H1 (cell line): ENCODE measurements around the gene GGT6. TPM values are rescaled to one million over a fixed set of nuclear protein-coding genes. Genes with fewer than 3 reads are reported as not detected.

ENCODE experiments used
- CTCF ChIA-PET: fragments of 300-600 bp; sonication (Branson Sonifier 250); formaldehyde crosslinking; loops from one replicate; lab custom pipeline; 2021; ENCODE audit not compliant: partially characterized antibody; lab: Charles Lee
- POLR2A ChIA-PET: fragments of 300-600 bp; sonication (Branson Sonifier 250); formaldehyde crosslinking; loops from one replicate; lab custom pipeline; 2021; ENCODE audit warnings: inconsistent platforms; ENCODE audit not compliant: partially characterized antibody; lab: Charles Lee
- DNase-seq, 2 experiments: peaks; one replicate each; pipeline versions ENCODE4 v3.0.0 to v3.0.0-alpha.2; 2010 to 2022; ENCODE audit warnings: low spot score in 2 of 2, low read depth in 1 of 2, mixed read lengths in 1 of 2
- FAIRE-seq: peaks from 2 replicates; lab custom pipeline; 2011; peaks lifted over from hg19 to GRCh38; lab: Jason Lieb, UNC
- H2AFZ ChIP-seq: 2 replicates; pipeline ENCODE4 v1.8.1; 2012; ENCODE audit warnings: low read length, inconsistent platforms
- H2AK5ac ChIP-seq: 2 replicates; pipeline ENCODE4 v1.6.1; 2013; ENCODE audit warnings: low read depth, low read length
- H2BK120ac ChIP-seq: replicated peaks from 2 replicates; pipeline ENCODE3; 2013; ENCODE audit warnings: low read depth, low read length, inconsistent platforms
- H2BK12ac ChIP-seq: 2 replicates; pipeline ENCODE4 v1.6.1; 2013; ENCODE audit warnings: low read depth, low read length
- H2BK15ac ChIP-seq: 2 replicates; pipeline ENCODE4 v1.6.1; 2013; ENCODE audit warnings: low read length
- H2BK20ac ChIP-seq: 2 replicates; pipeline ENCODE4 v1.6.1; 2013; ENCODE audit warnings: low read length
- H2BK5ac ChIP-seq: 2 replicates; pipeline ENCODE4 v1.6.1; 2013; ENCODE audit warnings: low read depth, low read length
- H3K14ac ChIP-seq: 2 replicates; pipeline ENCODE4 v1.6.1; 2013; ENCODE audit warnings: inconsistent platforms; ENCODE audit not compliant: insufficient read length
- H3K18ac ChIP-seq: 2 replicates; pipeline ENCODE4 v1.6.1; 2013; ENCODE audit warnings: low read length; ENCODE audit errors: extremely low read depth
- H3K23ac ChIP-seq: 2 replicates; pipeline ENCODE4 v1.6.1; 2013; ENCODE audit warnings: inconsistent platforms; ENCODE audit not compliant: insufficient read length
- H3K23me2 ChIP-seq: 2 replicates; pipeline ENCODE4 v1.6.1; 2013; ENCODE audit warnings: low read depth, low read length
- H3K27ac ChIP-seq: 2 replicates; pipeline ENCODE4 v1.6.1; 2011; ENCODE audit warnings: low read depth, low read length, inconsistent platforms
- H3K27me3 ChIP-seq, 4 experiments: replicated peaks in 1 of 4; 1 replicate in 1 of 4; 2 replicates in 3 of 4; pipeline versions ENCODE4 v1.6.1 to v1.8.1; 2011 to 2013; ENCODE audit warnings: low read length in 3 of 4, mild to moderate bottlenecking in 3 of 4, inconsistent platforms in 2 of 4, mixed read lengths in 2 of 4, moderate library complexity in 1 of 4; ENCODE audit not compliant: control insufficient read depth in 3 of 4, insufficient read depth in 3 of 4; ENCODE audit errors: extremely low read depth in 1 of 4
- H3K36me3 ChIP-seq, 4 experiments: 2 replicates each; pipeline versions ENCODE4 v1.6.1 to v1.8.1; 2011 to 2013; ENCODE audit warnings: mild to moderate bottlenecking in 4 of 4, low read length in 3 of 4, moderate library complexity in 2 of 4, control low read depth in 1 of 4, inconsistent platforms in 1 of 4; ENCODE audit not compliant: insufficient read depth in 4 of 4, control insufficient read depth in 2 of 4
- H3K4ac ChIP-seq: replicated peaks from 2 replicates; pipeline ENCODE3; 2013; ENCODE audit warnings: low read length, low read depth, mixed read lengths, inconsistent platforms; ENCODE audit not compliant: insufficient read length
- H3K4me1 ChIP-seq, 4 experiments: replicated peaks in 1 of 4; 1 replicate in 1 of 4; 2 replicates in 3 of 4; pipeline versions ENCODE4 v1.6.1 to v1.8.1; 2011 to 2013; ENCODE audit warnings: low read length in 3 of 4, inconsistent platforms in 2 of 4, mixed read lengths in 1 of 4; ENCODE audit not compliant: insufficient read depth in 4 of 4, control insufficient read depth in 3 of 4
- H3K4me2 ChIP-seq, 2 experiments: 2 replicates each; pipeline versions ENCODE4 v1.6.1 to v1.8.1; 2011 to 2013; ENCODE audit warnings: low read depth in 2 of 2, low read length in 2 of 2, control low read depth in 1 of 2, inconsistent platforms in 1 of 2, mild to moderate bottlenecking in 1 of 2; ENCODE audit not compliant: insufficient read depth in 1 of 2
- H3K4me3 ChIP-seq, 4 experiments: fragments of 200-600, 300-600 bp in 1 of 4; sonication (generic), shearing (Covaris generic), sonication (Bioruptor Twin) in 1 of 4; 2 replicates each; pipeline versions ENCODE4 v1.5.1 to v1.8.1; 2011 to 2016; ENCODE audit warnings: low read length in 4 of 4, low read depth in 3 of 4, control low read depth in 2 of 4, inconsistent platforms in 2 of 4, mild to moderate bottlenecking in 2 of 4, mixed read lengths in 1 of 4, moderate library complexity in 1 of 4; ENCODE audit not compliant: insufficient read depth in 2 of 4; ENCODE audit errors: extremely low read depth in 1 of 4
- H3K56ac ChIP-seq: replicated peaks from 2 replicates; pipeline ENCODE3; 2013; ENCODE audit warnings: low read depth, mild to moderate bottlenecking, mixed read lengths, low read length, inconsistent platforms; ENCODE audit not compliant: insufficient read length
- H3K79me1 ChIP-seq: 2 replicates; pipeline ENCODE4 v1.6.1; 2013; ENCODE audit warnings: low read depth, low read length, control low read depth
- H3K79me2 ChIP-seq, 2 experiments: 2 replicates each; pipeline versions ENCODE4 v1.6.1 to v1.8.1; 2012 to 2013; ENCODE audit warnings: low read length in 2 of 2, mild to moderate bottlenecking in 2 of 2, inconsistent platforms in 1 of 2; ENCODE audit not compliant: insufficient read depth in 2 of 2, control insufficient read depth in 1 of 2
- H3K9ac ChIP-seq, 4 experiments: replicated peaks in 1 of 4; 1 replicate in 1 of 4; 2 replicates in 3 of 4; pipeline versions ENCODE4 v1.6.1 to v1.8.1; 2011 to 2013; ENCODE audit warnings: low read depth in 3 of 4, low read length in 3 of 4, control low read depth in 2 of 4, mild to moderate bottlenecking in 2 of 4, moderate library complexity in 2 of 4, inconsistent platforms in 1 of 4; ENCODE audit errors: extremely low read depth in 1 of 4
- H3K9me3 ChIP-seq, 2 experiments: 2 replicates each; pipeline versions ENCODE4 v1.6.1 to v1.8.1; 2012 to 2013; ENCODE audit warnings: mild to moderate bottlenecking in 2 of 2, moderate library complexity in 2 of 2, control low read depth in 1 of 2, inconsistent platforms in 1 of 2, low read depth in 1 of 2, low read length in 1 of 2, mixed read lengths in 1 of 2; ENCODE audit not compliant: insufficient read depth in 2 of 2
- H4K20me1 ChIP-seq, 2 experiments: replicated peaks in 1 of 2; 2 replicates each; pipeline versions ENCODE3 to v1.8.1; 2011 to 2013; ENCODE audit warnings: inconsistent platforms in 2 of 2, low read length in 2 of 2, mild to moderate bottlenecking in 1 of 2; ENCODE audit not compliant: insufficient read depth in 2 of 2, control insufficient read depth in 1 of 2
- H4K5ac ChIP-seq: 2 replicates; pipeline ENCODE4 v1.6.1; 2013; ENCODE audit warnings: low read length, low read depth, mixed read lengths, inconsistent platforms; ENCODE audit not compliant: insufficient read length
- H4K8ac ChIP-seq: 2 replicates; pipeline ENCODE4 v1.8.0; 2013; ENCODE audit warnings: mild to moderate bottlenecking, moderate library complexity, low read length, inconsistent platforms; ENCODE audit not compliant: insufficient read depth; ENCODE audit errors: extremely low read depth
- H4K91ac ChIP-seq: replicated peaks from 2 replicates; pipeline ENCODE3; 2013; ENCODE audit warnings: low read length, mixed read lengths, inconsistent platforms; ENCODE audit not compliant: insufficient read length
- BCL11A ChIP-seq, 2 experiments: IDR thresholded peaks; one replicate each; pipeline ENCODE4 v1.6.1; 2011; ENCODE audit warnings: low read depth in 2 of 2, low read length in 2 of 2, mild to moderate bottlenecking in 2 of 2
- BRCA1 ChIP-seq: IDR thresholded peaks from 2 replicates; pipeline ENCODE4 v1.6.1; 2012; ENCODE audit warnings: low read depth, low read length, improper control_type of control experiment
- CBX5 ChIP-seq: fragments of 300-800, 300-1000 bp; sonication (generic); IDR thresholded peaks from 2 replicates; pipeline ENCODE4 v1.7.1; 2016; ENCODE audit warnings: antibody characterized with exemption, low read length, low read depth
- CHD2 ChIP-seq: IDR thresholded peaks from 2 replicates; pipeline ENCODE4 v1.6.1; 2012; ENCODE audit warnings: low read length, improper control_type of control experiment
- EZH2 ChIP-seq: fragments of 200-600 bp; sonication (generic); IDR thresholded peaks from 2 replicates; pipeline ENCODE4 v1.7.1; 2012; ENCODE audit warnings: low read depth, mild to moderate bottlenecking, moderate library complexity, low read length, inconsistent platforms; ENCODE audit not compliant: severe bottlenecking
- GABPA ChIP-seq: IDR thresholded peaks from 2 replicates; pipeline ENCODE4 v1.6.1; 2011; ENCODE audit warnings: mild to moderate bottlenecking, low read length, moderate library complexity, borderline replicate concordance; ENCODE audit not compliant: insufficient read depth
- HDAC2 ChIP-seq, 2 experiments: fragments of 300-600 bp in 1 of 2; sonication (generic) in 1 of 2; IDR thresholded peaks; 2 replicates each; pipeline ENCODE4 v1.6.1; 2011 to 2012; ENCODE audit warnings: low read depth in 2 of 2, low read length in 2 of 2, mild to moderate bottlenecking in 2 of 2, moderate library complexity in 2 of 2, borderline replicate concordance in 1 of 2, inconsistent platforms in 1 of 2
- KDM1A ChIP-seq: fragments of 200-600, 300-600 bp; sonication (generic); IDR thresholded peaks from 2 replicates; pipeline ENCODE4 v1.7.1; 2016; ENCODE audit warnings: mild to moderate bottlenecking, low read length, borderline replicate concordance
- NRF1 ChIP-seq: IDR thresholded peaks from 2 replicates; pipeline ENCODE4 v1.6.1; 2011; ENCODE audit warnings: mild to moderate bottlenecking, low read depth, low read length, improper control_type of control experiment
- SIX5 ChIP-seq: IDR thresholded peaks from 2 replicates; pipeline ENCODE4 v1.6.1; 2011; ENCODE audit warnings: mild to moderate bottlenecking, low read depth, low read length
- SP2 ChIP-seq: IDR thresholded peaks from 2 replicates; pipeline ENCODE4 v1.6.1; 2012; ENCODE audit warnings: mild to moderate bottlenecking, low read length, inconsistent platforms
- SP4 ChIP-seq: IDR thresholded peaks from 2 replicates; pipeline ENCODE4 v1.6.1; 2012; ENCODE audit warnings: low read length, inconsistent platforms
- TAF7 ChIP-seq: optimal IDR thresholded peaks from 2 replicates; pipeline ENCODE3; 2011; ENCODE audit warnings: low read depth, mild to moderate bottlenecking, inconsistent platforms, low read length, moderate library complexity, borderline replicate concordance
- WGBS, 2 experiments: shearing (Covaris generic) in 1 of 2; methylation state at CpG; one replicate each; pipeline versions ENCODE4 v1.1.6 to v1.1.7; 2013 to 2015; ENCODE audit warnings: low lambda C conversion rate in 2 of 2, mixed read lengths in 2 of 2, inconsistent platforms in 1 of 2, low coverage in 1 of 2, missing lambda C conversion rate in 1 of 2; ENCODE audit not compliant: insufficient replicate concordance in 2 of 2, insufficient coverage in 1 of 2, insufficient read length in 1 of 2; ENCODE audit errors: extremely low coverage in 1 of 2, missing lambda C conversion rate in 1 of 2; 5-methylcytosine and 5-hydroxymethylcytosine counted together
- polyA plus RNA-seq, 7 experiments: library from polyadenylated mRNA; depleted of rRNA in 3 of 7; stranded (reverse) in 5 of 7; unstranded in 2 of 7; fragments of >200 nt in 5 of 7; fragments of 200-250 nt in 2 of 7; gene quantifications; 1 replicate in 5 of 7; 2 replicates in 1 of 7; 4 replicates in 1 of 7; pipeline versions ENCODE4 v1.2.1 to v1.2.3, GENCODE V29; 2011 to 2013; ENCODE audit warnings: missing spikeins in 2 of 7, mixed read lengths in 2 of 7
- total RNA-seq: library from RNA; stranded (reverse); fragmentation: NEBNext Ultra II Directional; extraction: Animal tissue kit (Norgen Biotek cat#: 25700); gene quantifications from 2 replicates; pipeline ENCODE4 v1.2.1, GENCODE V29; 2021

Gene GGT6
- total and polyA plus RNA-seq, 2 of the 8 experiments (the other 6 are each of a cell fraction or from before 2014, with no cell fraction given) = 0.18 TPM; not detected in 1

DNA sequence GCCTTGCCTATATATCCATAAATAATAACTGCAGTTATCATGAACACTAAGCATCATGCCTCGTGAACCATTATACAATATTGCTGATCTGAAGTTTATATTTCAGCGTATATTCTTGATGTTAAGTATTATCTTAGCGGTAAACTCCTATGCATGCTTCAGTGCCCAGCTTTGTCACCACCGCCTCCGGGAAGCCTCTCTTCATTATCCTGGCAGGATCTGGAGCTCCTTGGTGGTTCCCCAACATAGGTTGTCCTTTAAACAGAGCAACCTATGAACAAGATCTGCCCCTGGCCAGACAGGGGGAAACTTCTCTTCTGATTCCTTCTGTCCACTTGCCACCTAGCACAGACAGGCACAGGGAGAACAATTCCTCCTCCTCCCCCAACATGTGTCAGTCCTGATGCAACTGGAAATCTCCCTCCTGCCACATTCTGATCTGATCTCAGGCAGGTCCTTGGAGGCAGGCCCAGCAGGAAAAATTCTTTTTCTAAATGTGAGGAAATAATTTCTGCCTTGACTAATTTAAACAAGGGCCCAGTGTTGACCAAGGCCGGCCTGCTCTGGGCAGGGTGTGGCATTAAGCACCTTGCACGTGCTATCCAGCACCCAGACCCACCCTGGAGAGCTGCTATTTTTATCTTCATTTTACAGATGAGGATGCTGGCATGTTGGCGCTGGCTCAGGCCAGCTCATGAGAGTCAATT lies 39.3 kb downstream of the GGT6 start:
- Histone ChIP-seq H2BK120ac (no peak overlapping the region), H3K14ac (no peak overlapping the region), H2BK5ac (no peak overlapping the region), H3K79me1 (no peaks in the 10 kb centered on the region), H3K27ac (no peak overlapping the region), H3K9me3 (no peaks in the 10 kb centered on the region), H3K4ac (no peak overlapping the region), H3K23me2 (no peaks in the 10 kb centered on the region), H3K4me1 (peaks cover 0 to 2% (median 0%) of the 10 kb centered on the region in 4 experiments; a peak in 3 of 7 replicates), H3K4me2 (no peak overlapping the region), H4K91ac (no peak overlapping the region), H3K56ac (no peak overlapping the region), H2BK15ac (no peak overlapping the region), H3K23ac (no peak overlapping the region), H4K8ac (no peak overlapping the region), H2BK12ac (no peak overlapping the region), H3K9ac (no peak overlapping the region), H2BK20ac (no peak overlapping the region), H2AFZ (no peak overlapping the region), H2AK5ac (no peak overlapping the region), H3K79me2 (no peaks in the 10 kb centered on the region), H3K27me3 (peaks cover 0 to 9% (median 8%) of the 10 kb centered on the region in 4 experiments; a peak in 6 of 7 replicates), H4K5ac (no peak overlapping the region), H3K18ac (no peak overlapping the region), H4K20me1 (no peaks in the 10 kb centered on the region), H3K36me3 (no peaks in the 10 kb centered on the region), H3K4me3 (no peak overlapping the region)
- WGBS, 2 experiments = 93% methylated on average over 8 of the region's 8 CpGs; no CpG with 5 or more reads in 1 of the 2 experiments
- FAIRE-seq (no peak), DNase-seq (no peak)
- POLR2A ChIA-PET = interaction anchor here (1.6 to 37.1 kb wide), 2 partner anchors 21 to 26 kb away, joined by 3 to 546 read pairs; partner anchors contain the start of genes GGT6 and MYBBP1A
- CTCF ChIA-PET = interaction anchor here (1.0 to 1.6 kb wide), 5 partner anchors 21 to 339 kb away, joined by 3 to 8 read pairs (median 3); no protein-coding TSS in a partner anchor
- TF ChIP-seq KDM1A (no peak), SIX5 (no peak), EZH2 (no peak), BRCA1 (no peak), BCL11A (IDR thresholded peaks at IDR 0.05; ENCODE audit: low read depth in 2 of 2, low read length in 2 of 2) (no peak), GABPA (no peak), SP2 (no peak), SP4 (no peak), CBX5 (no peak), CHD2 (no peak), HDAC2 (IDR thresholded peaks at IDR 0.05; ENCODE audit: borderline replicate concordance in 1 of 2, low read depth in 2 of 2, low read length in 2 of 2) (no peak), NRF1 (no peak), TAF7 (no peak)
